8988T (cell line): ENCODE measurements around the gene EVPL.
A peak's percentile ranks its signal among the peaks of the same experiment; 100 is the strongest.

Experiments
- DNase-seq: peaks from one replicate; pipeline ENCODE4 v3.0.0; 2011

EVPL gene

DNA sequence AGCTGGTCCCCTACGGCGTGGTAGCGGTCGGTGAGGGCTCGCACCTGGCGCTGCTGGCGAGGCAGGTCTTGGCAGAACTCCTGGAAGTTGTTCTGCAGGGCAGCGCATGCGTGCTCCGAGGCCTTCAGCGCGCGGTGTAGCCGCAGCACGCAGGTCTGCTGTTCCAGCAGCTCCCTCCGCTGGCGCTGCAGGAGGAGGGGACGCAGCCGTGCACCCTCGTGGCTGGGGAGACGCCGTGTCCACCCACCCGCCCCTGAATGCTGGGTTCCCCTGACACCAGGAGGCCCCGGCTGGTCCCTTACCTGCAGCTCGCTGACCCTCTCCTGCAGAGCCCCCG lies 12.2 kb downstream of the EVPL start:
- DNase-seq: no peak

DNA sequence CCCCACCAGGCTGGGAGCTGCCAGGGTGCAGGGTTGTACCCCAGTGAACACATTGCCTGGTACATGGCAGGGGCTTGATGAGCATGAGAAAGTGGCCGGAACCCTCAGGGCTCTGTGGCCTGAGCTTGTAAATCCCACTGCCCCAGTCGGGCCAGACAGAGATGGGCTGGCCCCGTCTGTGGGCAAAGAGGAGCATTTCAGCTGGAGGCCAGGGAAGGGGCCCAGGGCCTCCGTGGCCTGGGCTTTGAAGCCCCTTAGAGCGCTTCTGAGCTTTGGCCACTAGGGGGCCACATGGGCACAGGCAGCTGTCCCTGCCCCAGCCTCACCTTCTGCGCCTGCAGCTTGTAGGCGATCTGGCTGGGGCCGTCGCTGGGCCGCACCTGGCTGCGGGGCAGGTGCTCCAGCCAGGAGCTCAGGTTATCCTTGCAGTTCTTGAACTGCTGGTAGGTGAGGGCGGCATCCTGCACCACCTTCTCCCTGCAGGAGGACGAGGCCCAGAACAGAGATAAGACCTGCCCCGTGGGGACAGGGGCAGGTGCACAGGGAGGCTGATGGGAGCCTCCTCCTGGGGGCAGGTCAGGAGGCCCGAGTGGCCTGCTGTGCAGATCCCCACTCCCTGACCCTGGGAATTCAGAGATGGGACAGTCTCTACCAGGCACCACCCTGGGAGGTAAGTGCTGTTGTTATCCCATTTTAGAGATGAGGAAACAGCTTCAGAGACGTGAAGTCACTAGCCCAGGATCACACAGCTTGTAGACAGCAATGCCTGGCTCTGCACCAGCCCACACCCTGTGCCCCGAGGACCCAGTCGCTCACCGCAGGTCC lies 12.8 kb downstream of the EVPL start:
- peak; percentile 88 for DNase-seq

DNA sequence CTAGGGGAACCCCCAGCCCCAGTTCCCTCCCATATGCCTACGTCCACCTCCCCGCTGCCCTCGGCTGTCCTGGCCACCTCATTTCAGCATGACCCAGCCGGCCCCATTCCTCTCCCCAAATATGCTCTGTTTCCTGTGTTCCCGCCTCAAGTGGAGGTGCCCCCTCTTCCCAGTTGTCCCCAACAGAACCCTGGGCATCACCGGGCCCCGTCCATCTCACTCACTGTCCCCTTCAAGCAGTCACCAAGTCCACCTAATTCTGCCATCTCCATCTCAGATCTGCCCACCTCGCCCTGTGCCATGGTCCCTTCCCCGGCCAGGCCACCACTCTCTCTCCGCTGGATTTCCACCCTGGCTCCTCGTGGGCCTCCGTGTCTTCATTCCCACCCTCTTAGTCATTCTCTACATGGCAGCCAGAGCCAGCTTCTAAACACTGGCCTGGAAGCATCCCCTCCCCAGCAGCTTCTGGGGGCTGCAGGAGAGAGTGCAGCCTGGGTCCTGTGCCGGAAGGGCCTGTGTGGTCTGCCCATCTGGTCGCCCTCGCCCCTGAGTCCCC lies 13.7 kb downstream of the EVPL start:
- DNase-seq: no peak

DNA sequence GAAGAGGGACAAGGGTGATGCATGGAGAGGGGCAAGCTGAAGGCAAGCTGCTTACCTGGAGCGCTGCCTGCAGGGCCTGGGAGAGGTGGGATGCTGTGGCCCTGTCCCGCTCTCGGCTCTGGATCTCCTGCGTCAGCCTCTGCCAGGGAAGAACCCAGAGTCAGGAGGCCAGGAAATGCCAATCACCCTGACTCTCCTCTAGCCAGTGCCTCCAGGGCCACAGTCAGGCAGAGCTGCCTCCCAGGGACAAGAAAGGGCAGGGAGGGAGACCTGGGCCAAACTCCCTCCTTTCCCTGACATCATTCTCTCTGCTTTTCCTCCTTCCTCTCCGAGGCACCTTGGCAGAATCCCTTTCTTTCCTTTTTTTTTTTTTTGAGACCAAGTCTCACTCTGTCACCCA lies 15.2 kb downstream of the EVPL start:
- no peak for DNase-seq

DNA sequence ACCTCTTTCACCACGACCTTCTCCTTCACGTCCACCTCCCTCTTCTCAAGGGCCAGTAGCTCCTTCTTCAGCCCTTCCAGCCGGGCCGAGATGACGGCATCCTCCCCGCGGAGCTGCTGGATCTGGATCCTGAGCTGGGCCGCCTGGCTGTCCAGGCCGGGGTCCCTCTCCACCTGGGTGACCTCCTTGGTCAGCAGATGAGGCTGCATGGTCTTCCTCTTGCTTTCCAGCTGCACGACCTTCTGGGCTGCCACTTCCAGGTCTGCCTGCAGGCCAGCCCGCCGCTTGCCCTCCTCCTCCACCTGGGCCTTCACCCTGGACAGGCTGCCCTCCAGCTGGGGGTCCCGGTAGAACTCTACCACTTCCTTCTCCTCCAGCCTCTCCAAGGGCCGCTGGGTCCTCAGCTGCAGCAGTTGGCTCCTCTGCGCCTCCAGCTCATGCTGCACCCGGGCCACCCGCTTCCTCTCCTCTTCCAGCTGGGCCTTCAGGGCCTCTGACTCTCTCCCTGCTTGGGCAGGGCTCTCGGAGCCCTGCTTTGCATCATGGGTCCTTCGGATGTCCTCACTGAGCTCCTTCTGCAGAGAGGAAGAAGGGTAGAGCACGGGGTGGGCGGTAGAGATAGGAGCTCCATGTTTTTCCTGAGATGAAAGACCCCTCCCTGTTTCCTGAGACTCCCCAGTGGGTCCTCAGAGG lies 17.0 kb downstream of the EVPL start:
- no peak for DNase-seq

DNA sequence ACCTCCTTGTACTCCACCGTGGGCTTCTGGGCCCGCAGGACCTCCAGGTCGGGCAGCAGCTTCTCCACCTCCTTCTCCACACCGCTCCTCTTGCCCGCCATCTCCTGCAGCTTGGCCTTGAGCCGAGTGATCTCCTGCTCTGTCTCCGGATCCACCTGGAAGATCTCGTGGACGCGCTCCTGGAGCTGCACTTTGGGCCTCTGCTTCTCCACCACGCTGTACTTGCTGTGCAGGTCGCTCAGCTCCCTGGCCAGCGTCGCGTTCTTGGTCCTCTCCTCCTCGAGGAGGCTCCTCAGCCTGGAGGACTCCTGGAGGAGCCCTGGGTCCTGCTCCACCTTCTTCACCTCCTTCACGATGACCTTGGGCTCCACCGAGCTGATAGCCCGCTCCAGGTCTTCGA lies 17.7 kb downstream of the EVPL start:
- peak; percentile 11 for DNase-seq

DNA sequence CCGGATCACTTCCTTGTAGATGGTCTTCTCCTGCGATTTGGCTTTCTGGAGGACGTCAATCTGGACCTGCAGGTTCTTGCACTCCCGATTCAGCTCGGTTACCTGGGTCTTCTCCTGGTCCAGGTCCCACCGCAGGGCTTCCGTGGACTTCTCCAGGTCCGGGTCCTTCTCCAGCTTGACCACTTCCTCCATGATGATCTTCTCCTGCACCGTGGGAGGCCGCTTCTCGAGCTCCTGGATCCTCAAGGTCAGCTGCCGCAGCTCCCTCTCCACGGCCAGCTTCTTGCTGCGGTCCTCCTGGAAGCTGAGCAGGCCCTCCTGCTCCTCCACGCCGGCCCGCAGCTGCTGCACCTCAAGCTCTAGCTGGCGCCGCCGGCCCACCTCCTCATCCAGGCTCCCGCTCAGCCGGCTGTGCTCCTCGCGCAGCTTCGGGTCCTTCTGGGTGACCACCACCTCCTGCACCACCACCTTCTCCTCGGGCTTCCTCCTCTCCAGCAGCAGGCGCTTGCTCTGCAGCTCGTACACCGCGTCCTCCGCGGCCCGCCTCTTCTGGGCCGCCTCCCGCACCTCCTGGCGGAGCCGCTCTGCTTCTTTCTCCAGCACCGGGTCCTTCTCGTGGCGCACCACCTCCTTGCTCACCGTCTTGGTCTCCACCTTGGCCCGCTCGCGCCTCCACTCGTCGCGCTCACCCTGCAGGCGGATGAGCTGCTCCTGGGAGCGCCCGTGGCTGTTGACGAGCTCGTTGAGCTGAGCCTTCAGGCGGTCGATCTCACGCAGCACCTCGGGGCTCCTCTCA lies 18.3 kb downstream of the EVPL start:
- DNase-seq: peak; percentile 3

DNA sequence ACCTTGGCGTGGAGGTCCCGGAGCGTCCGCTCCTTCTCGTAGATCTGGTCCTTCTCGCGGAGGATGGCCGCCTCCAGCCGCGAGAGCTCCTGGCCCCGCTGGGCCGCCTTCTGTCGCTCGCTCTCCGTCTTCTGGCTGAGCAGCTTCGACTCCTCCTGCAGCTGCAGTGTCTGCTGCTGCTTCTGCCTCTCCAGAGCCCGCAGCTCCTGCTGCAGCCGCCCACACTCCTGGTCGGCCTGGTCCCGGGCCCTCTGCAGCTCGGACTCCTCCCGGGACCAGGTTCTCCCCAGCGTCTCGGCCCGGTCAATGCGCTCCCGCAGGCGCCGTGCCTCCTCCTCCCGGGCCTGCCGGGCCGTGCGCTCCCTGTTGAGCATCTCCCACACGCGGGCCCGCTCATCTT lies 18.9 kb downstream of the EVPL start:
- DNase-seq: peak; percentile 4

DNA sequence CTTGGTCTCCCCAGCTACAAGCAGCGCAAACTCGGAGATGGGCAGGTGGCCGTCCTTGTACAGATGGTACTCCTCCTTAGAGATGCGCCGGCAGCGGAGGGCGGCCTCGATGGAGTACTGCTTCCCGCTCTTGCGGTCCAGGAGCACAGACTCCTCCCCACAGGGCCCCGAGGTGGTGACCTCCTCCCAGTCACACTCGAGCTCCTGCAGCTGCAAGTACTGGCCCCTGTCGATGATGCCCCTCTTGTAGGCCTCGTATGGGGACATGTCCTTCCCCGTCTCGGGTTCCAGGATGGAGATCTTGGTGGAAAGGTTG lies 19.3 kb downstream of the EVPL start:
- peak; percentile 5 for DNase-seq

DNA sequence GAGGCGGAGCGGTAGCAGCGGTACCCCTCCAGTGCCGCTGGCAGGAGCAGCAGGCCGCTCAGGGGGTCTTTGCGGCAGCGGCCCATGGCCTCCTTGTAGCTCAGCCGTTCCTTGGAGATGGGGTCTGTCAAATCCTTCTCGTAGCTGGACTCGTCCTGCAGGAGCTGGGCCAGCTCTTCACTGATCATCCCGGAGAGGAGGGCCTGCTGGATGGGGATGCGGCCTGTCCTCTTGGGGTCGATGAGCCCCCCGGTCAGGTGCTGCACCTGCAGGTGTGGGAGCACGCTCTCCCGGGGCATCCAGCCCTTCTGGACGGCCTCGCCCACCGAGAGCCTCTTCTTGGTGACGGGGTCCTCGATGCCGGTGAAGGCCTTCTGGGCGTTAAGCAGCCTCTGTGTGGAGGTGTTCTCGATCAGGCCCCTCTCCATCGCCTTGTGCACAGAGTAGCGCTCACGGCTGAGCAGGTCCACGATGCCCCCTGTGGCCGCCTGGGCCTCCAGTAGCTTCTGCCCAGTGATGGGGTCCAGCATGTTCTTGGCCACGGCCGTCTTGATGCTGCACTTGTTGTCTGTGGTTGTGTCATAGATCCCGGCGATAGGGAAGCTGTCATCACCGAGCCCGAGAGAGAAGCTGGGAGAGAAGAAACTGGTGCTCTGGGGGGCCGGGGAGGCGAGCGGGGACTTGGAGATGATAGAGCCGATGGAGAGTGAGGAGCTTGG lies 19.8 kb downstream of the EVPL start:
- no peak for DNase-seq

DNA sequence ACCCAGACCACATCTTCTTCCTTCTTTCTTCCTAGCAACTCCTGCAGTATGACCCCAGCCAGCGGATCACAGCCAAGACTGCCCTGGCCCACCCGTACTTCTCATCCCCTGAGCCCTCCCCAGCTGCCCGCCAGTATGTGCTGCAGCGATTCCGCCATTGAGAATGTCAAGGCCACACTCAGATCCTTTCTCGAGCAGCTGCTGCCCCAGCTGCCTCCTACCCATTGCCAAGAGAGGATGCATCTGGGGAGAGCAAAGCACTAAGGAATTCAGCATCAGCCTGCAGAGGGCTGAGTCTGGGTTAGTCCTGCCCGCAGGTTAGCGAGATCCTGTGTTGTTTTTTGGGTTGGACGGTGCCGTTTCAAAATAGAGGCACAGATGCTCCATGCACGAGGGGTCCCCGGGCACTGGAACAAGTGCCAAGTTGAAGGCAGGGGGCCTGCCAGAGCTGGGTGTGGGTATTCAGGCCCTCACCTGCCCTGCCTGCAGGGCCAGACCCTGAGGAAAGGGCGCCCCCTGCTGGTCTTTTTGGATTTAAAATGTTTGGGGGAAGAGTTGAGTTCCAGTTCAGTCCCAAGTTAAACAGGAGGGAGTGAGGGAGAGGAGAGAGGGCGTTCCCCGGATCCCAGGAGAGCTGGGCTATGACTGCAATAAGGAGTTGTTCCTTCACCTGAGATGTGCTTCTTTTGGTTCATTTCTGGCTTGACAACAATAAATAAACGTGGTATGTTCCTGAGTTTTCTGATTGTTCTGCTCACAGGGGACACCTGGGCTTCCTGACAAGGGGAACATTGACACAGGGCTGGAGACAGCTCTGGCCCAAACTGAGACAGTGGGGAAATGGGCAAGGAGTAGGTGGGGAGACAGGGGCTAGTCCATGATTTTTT lies 21.6 kb downstream of the EVPL start:
- peak; percentile 82 for DNase-seq

DNA sequence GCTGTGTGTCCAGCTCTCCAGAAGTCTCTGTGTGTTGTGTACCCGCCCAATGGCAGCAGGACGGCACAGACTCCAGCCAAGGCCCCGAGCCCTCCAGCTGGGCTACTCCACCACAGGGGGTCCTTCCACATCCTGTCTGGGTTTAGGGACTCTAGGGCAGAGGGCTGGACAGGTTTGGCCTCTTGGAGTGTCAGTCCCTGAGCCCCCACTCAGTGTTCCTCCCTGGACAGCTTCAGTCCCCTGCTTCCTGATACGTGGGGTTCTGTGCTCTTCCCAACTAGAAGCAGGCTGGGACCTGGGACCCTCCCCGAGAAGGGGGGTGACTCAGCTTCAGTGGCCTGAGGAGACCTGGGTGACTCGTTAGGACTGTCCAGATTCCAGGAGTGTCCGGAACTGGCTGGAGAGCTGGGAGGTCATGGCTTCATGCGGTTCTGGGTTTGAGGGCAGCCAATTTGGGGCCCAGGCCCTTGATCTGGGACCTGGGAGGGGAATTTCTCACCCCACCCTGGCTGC lies 22.3 kb downstream of the EVPL start:
- no peak for DNase-seq

DNA sequence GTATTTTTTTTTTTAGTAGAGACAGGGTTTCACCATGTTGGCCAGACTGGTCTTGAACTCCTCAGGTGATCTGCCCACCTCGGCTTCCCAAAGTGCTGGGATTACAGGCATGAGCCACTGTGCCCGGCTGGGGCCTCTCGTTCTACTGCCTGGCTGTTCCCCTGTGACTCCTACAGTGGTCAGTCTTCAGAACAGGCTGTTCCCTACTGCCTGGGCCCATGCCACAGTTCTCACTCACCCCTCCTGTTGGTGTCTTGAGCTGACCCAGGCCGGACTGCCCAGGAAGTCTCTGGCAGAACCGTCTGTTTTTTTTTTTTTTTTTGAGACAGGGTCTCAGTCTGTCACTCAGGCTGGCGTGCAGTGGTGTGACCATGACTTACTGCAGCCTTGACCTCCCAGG lies 23.2 kb downstream of the EVPL start:
- DNase-seq: no peak

DNA sequence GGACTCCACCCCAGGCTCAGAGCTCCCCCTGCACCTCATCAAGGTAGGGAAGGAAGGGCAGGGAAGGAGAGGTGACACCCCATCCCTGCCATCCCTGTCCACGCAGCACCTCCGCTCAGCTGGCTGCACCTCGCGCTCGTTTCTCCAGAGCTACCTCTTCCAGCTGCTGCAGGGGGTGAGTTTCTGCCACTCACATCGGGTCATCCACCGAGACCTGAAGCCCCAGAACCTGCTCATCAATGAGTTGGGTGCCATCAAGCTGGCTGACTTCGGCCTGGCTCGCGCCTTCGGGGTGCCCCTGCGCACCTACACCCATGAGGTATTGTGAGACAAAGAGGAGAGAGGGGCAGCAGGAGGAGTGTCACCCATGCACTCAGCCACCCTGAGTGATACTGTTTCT lies 25.0 kb downstream of the EVPL start:
- DNase-seq: no peak

DNA sequence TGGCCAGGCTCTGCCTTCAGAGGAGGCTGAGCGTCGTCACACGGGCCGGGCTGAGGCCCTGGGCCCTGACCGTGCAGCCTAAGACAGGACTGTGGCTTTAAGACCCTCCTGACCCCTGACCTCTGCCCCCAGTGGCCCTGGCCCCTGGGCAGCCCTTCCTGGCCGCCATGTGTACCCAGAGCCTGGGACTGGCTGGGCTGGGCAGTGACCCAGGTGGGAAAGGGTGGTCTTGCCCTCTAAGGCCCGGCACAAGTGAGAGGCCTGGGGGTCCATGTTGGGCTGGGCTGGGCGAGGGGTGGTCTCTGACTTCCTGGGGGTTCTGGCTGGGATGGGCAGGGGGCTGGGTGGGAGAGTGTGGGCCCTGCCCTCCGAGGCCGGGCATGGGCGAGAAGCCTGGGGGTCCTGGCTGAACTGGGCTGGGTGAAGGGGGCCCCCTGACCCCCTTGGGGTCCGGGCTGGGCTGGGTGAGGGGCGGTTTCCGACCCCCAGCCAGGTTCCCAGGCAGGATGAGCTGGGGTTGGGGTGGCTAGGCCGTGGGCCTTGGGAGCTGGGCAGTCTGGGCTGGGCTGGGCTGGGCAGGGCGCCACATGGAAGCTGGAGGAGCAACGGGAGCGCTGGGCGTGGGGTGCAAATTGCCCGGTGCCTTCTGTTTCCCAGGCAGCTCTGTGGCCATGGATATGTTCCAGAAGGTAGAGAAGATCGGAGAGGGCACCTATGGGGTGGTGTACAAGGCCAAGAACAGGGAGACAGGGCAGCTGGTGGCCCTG lies 26.2 kb downstream of the EVPL start, which contains the start of gene CDK3:
Gene CDK3, plus strand, starts transcription at position 101 of the 767 bp plus-strand sequence. Its CDS starts 571 bp downstream, at position 672.
- DNase-seq: no peak

DNA sequence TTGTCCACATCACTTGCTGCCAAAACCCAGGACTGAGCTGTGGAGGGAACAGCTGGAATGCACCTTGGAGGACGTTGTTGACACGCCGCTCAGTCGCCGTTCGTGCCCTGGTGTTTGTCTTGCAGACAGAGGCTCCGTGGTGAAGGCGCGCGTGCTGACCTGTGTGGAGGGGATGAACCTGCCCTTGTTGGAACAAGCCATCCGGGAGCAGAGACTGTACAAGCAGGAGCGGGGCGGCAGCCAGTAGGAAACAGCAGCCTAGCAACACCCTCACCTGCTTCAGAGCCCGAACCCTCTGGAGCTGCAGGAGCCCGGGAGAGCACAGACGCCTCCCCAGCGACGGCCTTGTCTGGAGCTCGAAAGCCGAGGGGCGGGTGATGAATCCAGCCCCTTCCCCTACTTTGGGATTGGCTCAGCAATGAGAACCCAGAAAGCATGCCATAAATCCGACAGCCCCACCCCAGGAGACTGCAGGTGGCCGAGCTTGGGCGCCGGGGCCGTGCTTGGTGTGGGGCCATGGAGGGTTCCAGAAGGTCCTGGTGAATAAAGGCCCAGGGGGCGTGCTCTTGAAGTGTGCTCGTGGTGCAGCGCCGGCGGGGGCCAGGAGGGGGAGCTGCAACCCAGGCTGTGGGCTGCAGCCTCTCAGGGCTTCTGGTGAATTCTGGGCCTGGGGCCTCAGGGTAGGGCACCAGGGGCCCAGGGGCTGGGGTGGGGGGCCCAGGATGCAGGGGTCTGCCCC lies 26.9 kb downstream of the EVPL start:
- DNase-seq: peak; percentile 88

DNA sequence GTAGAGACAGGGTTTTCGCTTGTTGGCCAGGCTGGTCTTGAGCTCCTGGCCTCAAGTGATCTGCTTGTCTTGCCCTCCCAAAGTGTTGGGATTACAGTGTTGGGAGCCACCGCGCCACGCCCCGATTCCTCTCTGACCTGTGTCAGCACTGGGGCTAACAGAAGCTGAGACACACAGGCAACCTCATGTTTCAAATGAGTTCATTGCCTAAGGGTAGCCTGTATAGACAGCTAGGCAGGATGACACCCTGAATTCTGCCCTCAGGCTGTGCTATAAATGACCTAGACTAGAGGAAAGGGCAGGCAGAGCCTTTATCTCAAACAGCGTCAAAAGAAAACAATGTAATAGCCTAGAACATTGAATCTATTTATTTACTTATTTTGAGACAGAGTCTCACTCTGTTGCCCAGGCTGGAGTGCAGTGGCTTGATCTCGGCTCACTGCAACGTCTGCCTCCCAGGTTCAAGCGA lies 28.7 kb downstream of the EVPL start:
- DNase-seq: no peak

DNA sequence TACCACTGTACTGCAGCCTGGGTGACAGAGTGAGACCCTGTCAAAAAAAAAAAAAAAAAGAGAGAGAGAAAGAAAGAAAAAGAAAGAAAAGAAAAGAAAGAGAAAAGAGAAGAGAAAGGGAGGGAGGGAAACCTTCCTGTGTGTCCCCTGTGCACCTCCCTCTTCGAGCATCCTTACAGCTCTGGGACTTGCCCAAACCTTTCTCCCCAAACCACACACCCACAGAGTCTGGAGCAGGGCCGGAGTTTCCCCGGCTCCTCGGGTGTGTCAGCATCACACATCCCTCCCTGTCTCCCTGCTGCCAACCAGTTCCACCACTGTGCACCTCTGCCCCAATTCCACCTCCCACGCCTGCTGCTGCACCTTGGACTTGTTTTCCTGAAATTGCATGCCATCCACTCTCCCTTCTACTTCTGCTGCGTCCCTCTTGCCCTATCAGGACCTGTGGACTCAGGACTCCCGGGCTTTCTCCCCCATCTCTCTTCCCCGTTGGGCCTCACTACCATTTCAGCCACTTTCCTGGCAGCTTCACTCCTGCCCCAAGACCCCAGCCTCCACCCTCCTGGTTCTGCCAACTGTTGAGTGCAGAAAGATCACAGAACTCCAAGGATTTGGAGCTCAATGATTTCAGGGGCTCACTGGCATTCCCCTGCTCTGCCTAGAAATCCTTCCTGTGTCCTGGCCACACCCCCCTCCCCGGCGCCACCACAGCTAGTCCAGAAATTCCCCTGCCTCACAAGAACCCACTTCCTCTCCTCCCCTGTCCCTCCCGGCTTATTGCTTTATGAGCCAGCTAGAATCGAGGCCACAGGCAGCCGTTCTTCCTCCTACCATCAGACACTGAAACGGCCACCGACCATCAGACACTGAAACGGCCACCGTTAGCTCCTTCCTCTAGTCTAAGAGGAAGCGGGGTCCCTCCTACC lies 30.2 kb downstream of the EVPL start:
- no peak for DNase-seq
